ENCODE results near the gene MGAT4A.

Gene MGAT4A

DNA sequence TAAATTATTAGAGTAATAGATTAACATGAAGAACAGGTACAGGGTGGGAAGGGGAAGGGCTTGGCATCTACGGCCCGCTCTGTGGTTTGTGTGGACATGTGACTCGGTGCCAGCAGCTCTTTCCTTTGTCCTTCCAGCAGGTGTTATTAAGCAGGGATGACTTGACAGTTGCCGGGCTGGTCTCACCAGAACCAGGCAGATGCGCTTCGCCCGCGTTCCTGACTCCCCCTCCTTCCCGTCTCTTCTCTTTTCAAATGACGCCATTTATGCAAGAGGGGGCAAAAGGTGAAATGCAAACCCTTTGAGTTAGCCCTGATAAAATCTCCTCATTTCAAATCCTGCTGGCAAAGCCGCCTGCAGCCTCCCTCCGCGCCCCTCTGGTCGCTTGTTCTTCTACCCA is 38.9 kb upstream of the MGAT4A start:
- no peak for DNase-seq (ENCODE audit: low spot score)

GRCh38 chr2:98769114-98769476 is 38.2 kb upstream of the MGAT4A start:
- no peak for DNase-seq (ENCODE audit: low spot score)
- in situ Hi-C loops (cut with MboI; ENCODE audit: low pct_unique_long_range_greater_than_20kb, low sequenced_read_pairs, unreplicated experiment), result no loop called here
- TF ChIP-seq, protein P1, sequence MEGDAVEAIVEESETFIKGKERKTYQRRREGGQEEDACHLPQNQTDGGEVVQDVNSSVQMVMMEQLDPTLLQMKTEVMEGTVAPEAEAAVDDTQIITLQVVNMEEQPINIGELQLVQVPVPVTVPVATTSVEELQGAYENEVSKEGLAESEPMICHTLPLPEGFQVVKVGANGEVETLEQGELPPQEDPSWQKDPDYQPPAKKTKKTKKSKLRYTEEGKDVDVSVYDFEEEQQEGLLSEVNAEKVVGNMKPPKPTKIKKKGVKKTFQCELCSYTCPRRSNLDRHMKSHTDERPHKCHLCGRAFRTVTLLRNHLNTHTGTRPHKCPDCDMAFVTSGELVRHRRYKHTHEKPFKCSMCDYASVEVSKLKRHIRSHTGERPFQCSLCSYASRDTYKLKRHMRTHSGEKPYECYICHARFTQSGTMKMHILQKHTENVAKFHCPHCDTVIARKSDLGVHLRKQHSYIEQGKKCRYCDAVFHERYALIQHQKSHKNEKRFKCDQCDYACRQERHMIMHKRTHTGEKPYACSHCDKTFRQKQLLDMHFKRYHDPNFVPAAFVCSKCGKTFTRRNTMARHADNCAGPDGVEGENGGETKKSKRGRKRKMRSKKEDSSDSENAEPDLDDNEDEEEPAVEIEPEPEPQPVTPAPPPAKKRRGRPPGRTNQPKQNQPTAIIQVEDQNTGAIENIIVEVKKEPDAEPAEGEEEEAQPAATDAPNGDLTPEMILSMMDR (IDR thresholded peaks at IDR 0.05; ENCODE audit: extremely low read depth, insufficient read depth, missing control alignments), result no peak

More for the DNA sequence above, 38.9 kb upstream of the MGAT4A start:
- TF ChIP-seq, protein P1 (IDR thresholded peaks at IDR 0.05; ENCODE audit: extremely low read depth, insufficient read depth, missing control alignments), result no peak
- in situ Hi-C loops (cut with MboI; ENCODE audit: low pct_unique_long_range_greater_than_20kb, low sequenced_read_pairs, unreplicated experiment), result no loop called here

GRCh38 chr2:98768384-98769113 is 37.6 kb upstream of the MGAT4A start:
- in situ Hi-C loops (cut with MboI; ENCODE audit: low pct_unique_long_range_greater_than_20kb, low sequenced_read_pairs, unreplicated experiment), result no loop called here
- DNase-seq (ENCODE audit: low spot score), result no peak
- TF ChIP-seq, protein P1 (IDR thresholded peaks at IDR 0.05; ENCODE audit: extremely low read depth, insufficient read depth, missing control alignments), result no peak

GRCh38 chr2:98764499-98764898 is 33.6 kb upstream of the MGAT4A start:
- DNase-seq (ENCODE audit: low spot score), result no peak
- in situ Hi-C loops (cut with MboI; ENCODE audit: low pct_unique_long_range_greater_than_20kb, low sequenced_read_pairs, unreplicated experiment), result no loop called here
- TF ChIP-seq, protein P1 (IDR thresholded peaks at IDR 0.05; ENCODE audit: extremely low read depth, insufficient read depth, missing control alignments), result no peak

GRCh38 chr2:98763209-98763951 is 32.4 kb upstream of the MGAT4A start:
- no peak for DNase-seq (ENCODE audit: low spot score)
- TF ChIP-seq, protein P1 (IDR thresholded peaks at IDR 0.05; ENCODE audit: extremely low read depth, insufficient read depth, missing control alignments), result no peak
- in situ Hi-C loops (cut with MboI; ENCODE audit: low pct_unique_long_range_greater_than_20kb, low sequenced_read_pairs, unreplicated experiment), result no loop called here

- no peak for DNase-seq (ENCODE audit: low spot score)
- TF ChIP-seq, protein P1 (IDR thresholded peaks at IDR 0.05; ENCODE audit: extremely low read depth, insufficient read depth, missing control alignments), result no peak
- in situ Hi-C loops (cut with MboI; ENCODE audit: low pct_unique_long_range_greater_than_20kb, low sequenced_read_pairs, unreplicated experiment), result no loop called here
Observed at GRCh38 chr2:98761909-98762308, 31.0 kb upstream of the MGAT4A start.

Data from GM13977 (cell line).